ENCODE measurements around the gene KCNQ1OT1.
A peak's percentile ranks its signal among the peaks of the same experiment; 100 is the strongest.

Gene KCNQ1OT1

GRCh38 chr11:2661173-2662023 is 38.4 kb downstream of the KCNQ1OT1 start:
- in situ Hi-C loops (cut with MboI; ENCODE audit: low sequenced_read_pairs, unreplicated experiment) = no loop called here
- no peak for TF ChIP-seq CTCF (IDR thresholded peaks at IDR 0.05; ENCODE audit: borderline replicate concordance, control extremely low read depth, extremely low read depth, insufficient read depth, missing control alignments)
- peak; percentile 3 for DNase-seq (ENCODE audit: low spot score)

- no peak for TF ChIP-seq CTCF (IDR thresholded peaks at IDR 0.05; ENCODE audit: borderline replicate concordance, control extremely low read depth, extremely low read depth, insufficient read depth, missing control alignments)
- in situ Hi-C loops (cut with MboI; ENCODE audit: low sequenced_read_pairs, unreplicated experiment) = no loop called here
- DNase-seq (ENCODE audit: low spot score) = peak; percentile 2
Measured at GRCh38 chr11:2660357-2660939, 39.3 kb downstream of the KCNQ1OT1 start.

DNA sequence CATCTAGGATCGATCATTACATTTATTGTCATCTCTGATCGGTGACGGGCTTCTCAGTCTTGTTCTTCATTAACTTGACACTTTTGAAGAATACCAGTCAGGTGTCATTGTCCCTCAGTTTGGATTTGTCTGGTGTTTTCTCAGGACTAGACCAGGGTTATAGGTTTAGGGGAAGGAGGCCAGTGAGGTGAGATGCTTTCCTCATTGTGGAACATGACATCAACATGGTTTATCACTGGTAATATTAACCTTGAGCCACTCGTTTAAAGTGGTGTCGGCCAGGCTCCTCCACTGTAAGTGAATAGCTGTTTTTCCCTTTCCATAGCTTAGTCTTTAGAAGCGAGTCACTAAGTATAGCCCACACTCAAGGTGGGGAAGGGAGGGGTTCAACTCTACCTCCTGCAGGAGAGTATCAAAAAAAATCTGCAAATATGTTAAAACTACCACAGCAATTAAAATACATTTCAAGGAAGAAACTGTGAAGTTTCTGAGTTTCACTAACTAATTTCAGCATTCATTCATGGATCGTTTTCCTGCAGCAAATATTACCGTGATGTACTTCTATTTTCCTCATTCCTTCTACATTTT is 42.0 kb downstream of the KCNQ1OT1 start:
- in situ Hi-C loops (cut with MboI; ENCODE audit: low sequenced_read_pairs, unreplicated experiment) = no loop called here
- TF ChIP-seq CTCF (IDR thresholded peaks at IDR 0.05; ENCODE audit: borderline replicate concordance, control extremely low read depth, extremely low read depth, insufficient read depth, missing control alignments) = no peak
- DNase-seq (ENCODE audit: low spot score) = no peak

DNA sequence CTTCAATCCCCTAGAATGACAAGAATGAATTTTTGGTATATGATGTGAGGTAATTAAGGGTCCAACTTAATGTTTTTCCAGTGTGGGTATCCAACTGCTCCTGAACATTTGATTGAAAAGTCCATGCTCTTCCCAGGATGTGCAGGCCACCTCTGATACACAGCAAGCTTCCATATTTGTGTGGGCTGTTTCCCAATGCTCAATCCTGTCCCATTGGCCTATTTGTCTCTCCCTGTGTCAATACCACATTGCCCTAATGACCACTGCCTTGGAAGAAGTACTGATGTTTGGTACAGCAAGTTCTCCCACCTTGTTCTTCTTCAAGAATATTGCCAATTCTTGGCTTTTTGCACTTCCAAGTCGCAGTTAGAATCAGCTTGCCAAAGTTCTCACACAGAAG is 42.9 kb downstream of the KCNQ1OT1 start:
- in situ Hi-C loops (cut with MboI; ENCODE audit: low sequenced_read_pairs, unreplicated experiment) = no loop called here
- no peak for TF ChIP-seq CTCF (IDR thresholded peaks at IDR 0.05; ENCODE audit: borderline replicate concordance, control extremely low read depth, extremely low read depth, insufficient read depth, missing control alignments)
- DNase-seq (ENCODE audit: low spot score) = no peak

- in situ Hi-C loops (cut with MboI; ENCODE audit: low sequenced_read_pairs, unreplicated experiment) = no loop called here
- DNase-seq (ENCODE audit: low spot score) = no peak
- TF ChIP-seq CTCF (IDR thresholded peaks at IDR 0.05; ENCODE audit: borderline replicate concordance, control extremely low read depth, extremely low read depth, insufficient read depth, missing control alignments) = no peak
Measured at GRCh38 chr11:2655834-2656622, 43.8 kb downstream of the KCNQ1OT1 start.

DNA sequence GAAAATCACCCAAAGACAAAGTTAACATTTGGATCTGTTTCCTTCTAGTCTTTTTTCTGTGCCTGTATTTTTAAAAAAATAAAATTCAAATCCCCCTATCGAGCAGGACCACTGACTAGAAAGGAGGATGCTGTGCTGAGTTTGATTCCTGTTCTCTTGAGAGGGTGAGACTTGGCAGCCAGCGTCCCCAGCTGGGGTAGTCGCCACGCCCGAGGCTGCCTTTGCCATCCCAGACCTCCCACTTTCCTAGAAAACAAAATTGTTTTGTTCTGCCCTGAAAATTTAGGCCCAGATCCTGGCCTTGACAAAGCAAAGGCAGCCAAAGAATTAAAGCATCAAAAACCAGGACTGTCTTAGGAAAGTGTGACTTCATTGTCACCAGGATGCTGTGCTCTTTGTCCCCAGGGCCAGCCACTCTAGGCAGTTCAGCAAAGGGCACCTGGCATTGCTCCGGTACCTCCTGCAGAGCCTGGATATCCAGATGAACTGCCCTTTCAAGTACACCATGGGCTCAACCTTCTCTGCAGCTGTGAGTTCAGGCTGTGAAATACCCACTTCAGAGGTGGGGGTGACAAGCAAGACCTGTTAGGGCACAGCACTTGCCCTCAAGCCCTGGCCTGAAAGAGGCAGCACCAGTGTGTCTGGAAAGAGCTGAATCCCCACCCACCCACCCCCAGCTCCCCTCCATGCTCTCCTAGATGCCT is 44.6 kb downstream of the KCNQ1OT1 start:
- in situ Hi-C loops (cut with MboI; ENCODE audit: low sequenced_read_pairs, unreplicated experiment) = no loop called here
- no peak for TF ChIP-seq CTCF (IDR thresholded peaks at IDR 0.05; ENCODE audit: borderline replicate concordance, control extremely low read depth, extremely low read depth, insufficient read depth, missing control alignments)
- no peak for DNase-seq (ENCODE audit: low spot score)

All from GM13976 (cell line).